ENCODE data around the gene HDAC10.
"Not testable (repeated sequence)": the region's sequence is repeated elsewhere in the genome, so short reads cannot be mapped to it uniquely, and the experiment has no call there.

HDAC10 gene

DNA sequence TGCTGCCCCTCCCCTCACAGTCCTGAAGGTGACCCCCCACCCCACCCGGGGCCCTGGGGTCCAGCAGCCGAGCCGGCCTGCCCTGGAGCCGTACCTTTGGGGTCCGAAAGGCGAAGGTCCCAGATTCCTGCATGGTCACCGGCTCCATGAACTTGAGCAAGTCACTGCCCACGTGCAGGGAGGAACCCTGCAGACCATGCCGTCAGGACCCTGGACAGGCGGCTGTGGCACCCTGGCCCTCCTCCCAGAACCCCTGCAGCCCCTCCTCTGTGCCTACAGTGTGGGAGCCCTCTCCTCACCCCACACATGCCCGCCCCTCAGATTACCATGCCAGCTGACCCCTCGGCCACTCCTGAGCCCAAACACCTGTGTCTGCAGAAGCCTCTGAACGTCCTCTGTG lies 33.4 kb upstream of the HDAC10 start:
- no peak for DNase-seq (ENCODE audit: low spot score)

DNA sequence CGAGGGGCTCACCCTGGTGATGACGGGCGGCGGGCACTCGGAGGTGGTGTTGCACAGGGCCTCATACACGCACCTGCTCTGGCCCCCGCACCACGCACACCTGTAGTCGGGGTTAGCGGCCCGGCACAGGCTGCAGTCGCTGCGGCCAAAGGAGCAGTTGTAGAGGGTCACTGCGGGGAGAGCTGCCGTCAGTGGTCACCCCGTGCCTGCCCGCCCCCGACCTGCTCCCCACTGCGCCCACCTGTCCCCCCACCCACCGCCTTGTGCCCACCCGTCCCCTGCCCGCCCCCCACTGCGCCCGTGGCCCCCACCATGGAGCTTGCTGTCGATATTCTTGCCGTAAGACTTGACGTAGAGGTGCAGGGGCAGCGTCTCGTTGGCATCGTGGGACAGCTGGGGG lies 32.8 kb upstream of the HDAC10 start:
- no peak for DNase-seq (ENCODE audit: low spot score)

DNA sequence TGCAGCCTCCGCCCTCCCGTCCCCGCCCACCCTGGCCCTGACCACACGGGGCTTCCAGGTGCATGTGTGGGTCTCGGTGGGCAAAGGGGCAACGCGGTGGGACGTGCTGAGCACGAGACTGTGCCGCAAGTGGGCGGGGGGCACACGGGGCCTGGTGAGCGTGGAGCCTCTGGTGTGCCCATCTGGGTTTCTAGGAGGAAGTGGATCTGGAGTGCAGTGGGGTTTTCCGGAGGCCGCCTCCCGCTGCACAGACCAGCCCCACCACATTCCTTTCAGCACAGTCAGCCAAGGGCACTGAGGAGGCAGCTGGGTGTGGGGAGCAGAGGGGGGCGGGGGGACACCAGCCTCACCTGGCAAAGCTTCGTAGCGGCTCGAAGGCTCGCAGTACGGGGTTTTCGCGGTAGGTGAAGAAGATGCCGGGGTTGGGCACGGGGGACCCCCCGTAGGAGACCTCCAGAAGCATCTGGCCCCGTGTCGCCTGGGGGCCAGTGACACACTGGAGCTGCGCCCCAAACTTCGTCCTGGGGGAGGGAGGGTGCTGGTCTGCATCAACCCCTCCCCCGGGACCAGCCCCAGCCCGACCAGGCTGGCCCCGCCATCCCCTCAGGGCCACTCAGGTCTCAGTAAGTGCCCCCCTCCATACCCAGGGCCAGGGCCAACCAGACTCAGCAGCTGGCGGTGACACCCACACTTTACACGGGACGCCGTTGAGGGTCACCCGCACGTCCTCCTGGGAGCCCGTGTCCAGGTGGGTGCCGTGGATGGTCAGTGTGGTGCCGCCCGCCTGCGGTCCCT lies 31.5 kb upstream of the HDAC10 start:
- DNase-seq (ENCODE audit: low spot score), result no peak

DNA sequence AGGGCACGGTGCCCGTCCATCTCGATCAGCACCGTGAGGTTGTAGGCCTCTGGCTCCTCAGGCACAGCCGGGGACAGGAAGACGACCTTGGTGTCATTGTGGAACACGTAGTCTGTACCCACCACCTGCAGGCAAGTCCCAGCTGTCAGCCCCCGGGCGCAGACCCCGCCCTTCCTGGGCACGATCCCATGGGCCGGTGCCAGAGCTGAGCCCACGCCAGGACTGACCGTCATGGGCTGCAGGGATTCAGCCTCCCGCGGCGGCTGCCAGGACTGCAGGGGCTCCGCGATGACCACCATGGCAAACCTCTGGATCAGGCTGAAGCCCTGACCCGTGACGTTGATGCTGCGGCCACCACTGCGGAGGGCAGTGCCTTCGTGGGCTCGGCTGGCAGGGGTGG lies 30.9 kb upstream of the HDAC10 start:
- DNase-seq (ENCODE audit: low spot score), result no peak

DNA sequence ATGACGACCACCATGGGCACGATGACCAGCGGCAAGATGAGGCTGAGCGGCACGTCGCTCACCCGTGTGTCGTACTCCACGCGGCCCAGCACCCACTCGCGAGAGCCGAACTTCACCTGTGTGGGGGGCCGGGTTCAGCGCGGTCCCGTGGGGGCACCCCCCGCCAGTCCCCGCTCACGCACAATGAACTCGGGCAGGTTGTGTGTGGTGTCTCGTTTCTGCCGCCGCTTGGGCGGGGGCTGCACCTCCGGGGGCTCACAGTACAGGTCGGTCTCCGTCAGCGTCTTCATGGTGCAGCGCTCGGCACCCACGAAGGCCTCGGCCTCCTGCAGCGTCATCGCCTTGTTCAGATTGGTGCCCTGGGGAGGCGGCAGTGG lies 30.3 kb upstream of the HDAC10 start:
- no peak for DNase-seq (ENCODE audit: low spot score)

DNA sequence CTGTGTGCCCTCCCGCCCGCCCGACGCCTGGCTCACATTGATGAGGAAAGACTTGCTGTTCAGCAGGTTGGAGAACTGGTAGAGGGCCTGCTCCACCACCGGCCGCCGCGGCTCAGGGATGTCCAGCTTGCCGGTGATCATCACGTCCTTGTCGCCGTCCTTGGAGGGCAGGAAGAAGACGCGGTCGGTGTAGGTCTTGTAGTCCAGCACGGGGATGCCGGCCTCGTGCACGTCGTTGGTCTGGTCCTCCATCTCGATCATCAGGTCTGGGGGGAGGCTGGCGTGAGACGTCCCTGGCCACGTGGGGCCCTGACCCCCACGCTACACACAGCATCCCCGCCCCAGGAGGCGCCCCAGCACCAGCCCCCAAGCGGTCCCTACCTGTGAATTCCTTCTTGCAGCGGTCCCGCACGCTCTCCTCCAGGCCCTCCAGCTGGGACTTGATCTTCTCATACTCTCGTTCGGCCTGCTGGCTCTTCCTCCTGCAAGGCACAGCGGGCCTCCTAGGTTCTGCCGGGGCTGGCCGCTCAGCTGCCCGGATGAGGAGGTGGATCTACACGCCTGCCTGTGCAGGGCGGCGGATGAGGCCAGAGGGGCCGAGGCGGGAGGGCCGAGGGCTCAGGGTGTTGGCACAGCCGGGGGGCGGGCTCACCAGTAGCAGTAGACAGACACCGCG lies 29.8 kb upstream of the HDAC10 start:
- DNase-seq (ENCODE audit: low spot score), result no peak

DNA sequence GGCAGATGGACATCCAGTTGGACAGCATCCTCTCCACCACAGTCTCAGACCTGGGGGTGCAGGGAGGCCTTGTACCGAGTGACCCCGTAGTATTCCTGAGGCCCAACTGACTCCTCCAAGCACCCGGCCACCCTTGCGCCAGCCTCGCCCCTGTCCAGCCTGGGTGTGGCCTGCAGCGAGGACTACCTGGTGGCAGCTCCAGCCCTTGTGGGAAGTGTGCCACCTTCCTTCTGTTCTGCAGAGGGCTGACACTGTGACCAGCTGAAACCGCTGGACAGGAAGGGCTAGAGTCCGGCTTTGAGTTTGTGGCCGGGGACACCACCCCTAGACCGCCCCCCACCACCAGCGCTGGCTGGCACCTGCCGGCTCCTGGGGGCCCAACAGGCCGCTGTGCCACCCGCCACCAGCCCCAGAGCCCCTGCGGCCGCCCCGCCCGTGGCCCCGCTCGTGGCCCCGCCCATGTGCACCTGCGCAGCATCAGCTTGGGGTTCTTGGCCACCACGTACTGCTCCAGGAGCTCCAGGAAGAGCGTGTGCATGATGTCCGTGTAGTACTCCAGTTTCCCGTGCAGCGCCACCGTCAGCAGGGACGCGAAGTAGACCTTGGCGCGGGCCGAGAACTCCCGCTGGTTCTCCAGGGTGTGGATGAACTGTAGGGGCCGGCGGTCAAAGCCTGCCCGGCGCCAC lies 29.1 kb upstream of the HDAC10 start:
- no peak for DNase-seq (ENCODE audit: low spot score)

DNA sequence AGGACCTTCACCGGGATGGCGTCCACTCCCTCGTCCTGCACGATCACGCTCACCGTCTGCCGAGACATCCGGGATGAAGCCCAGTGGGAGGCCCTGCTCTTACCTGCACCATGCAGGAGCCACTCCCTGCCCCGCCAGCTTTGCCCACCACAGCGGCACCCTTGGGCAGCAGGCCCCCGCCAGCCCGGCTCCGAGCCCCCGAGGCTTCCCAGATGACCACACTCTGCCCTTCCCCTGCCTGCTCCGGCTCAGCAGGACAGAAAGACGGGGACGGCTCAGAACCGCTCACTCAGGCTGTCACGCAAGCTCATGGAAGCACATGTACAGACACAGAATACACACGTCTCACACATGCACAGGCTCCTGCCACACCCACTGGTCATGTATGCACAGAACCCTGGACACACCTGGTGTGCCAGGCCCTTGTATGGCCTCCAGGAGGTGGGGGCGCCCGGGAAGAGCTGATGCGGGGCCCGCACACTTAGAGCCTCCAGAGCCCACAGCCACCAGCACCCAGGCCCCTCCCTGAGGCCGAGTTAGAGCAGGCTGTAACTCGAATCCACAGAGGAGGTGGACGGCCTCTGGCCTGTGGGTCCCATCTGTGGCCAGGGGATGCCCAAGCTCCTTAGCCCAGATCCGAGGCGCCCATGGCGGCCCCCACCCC lies 28.0 kb upstream of the HDAC10 start:
- no peak for DNase-seq (ENCODE audit: low spot score)

DNA sequence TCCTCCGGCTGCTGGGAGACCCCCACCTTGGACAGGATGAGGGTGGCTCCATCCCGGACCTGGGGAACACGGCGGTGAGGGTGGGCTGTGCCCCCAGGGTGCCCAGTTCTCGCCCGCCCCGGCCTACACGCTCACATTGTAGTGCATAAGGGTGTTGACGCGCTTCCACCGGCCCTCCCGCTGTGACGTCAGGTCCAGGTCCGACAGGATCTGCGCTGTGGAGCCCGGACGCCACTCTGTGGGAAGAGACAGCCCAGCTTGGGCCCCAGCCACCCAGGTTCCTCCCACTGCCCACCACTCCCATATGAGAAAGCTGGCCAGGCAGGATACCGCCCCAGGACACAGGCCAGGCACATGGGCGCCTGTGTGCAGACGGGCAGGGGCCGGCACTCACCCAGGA lies 27.4 kb upstream of the HDAC10 start:
- DNase-seq (ENCODE audit: low spot score), result no peak

DNA sequence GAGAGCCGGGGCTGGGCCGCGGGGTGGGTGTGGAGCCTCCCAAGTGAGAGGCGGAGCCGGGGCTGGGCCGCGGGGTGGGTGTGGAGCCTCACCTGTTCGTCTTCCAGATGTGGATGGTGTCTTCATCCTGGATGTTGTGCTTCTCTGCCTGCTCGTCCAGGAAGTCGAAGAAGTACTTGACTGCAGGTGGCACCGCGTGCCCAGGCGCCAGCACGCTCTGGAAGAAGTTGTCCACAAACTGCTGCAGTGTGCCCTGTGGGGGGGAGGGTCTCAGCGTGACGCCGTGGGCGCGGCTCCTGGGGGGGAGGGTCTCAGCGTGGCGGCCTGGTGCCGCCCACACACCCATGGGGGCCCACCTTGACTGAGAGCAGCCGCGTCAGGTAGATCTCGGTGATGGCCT lies 26.7 kb upstream of the HDAC10 start:
- no peak for DNase-seq (ENCODE audit: low spot score)

DNA sequence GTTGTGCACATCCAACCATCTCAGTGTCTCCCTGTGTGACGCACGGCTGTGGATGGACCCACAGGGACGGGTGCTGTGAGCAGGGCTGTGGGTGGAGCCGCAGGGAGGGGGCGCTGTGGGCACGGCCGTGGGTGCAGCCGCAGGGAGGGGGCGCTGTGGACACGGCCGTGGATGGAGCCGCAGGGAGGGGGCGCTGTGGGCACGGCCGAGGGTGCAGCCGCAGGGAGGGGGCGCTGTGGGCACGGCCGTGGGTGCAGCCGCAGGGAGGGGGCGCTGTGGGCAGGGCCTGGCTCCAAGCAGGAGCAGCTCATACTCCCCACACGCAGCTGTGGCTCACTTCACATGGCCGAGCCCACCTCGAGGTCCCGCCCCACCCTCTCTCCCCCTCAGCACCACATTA lies 25.1 kb upstream of the HDAC10 start:
- peak; percentile 66 for DNase-seq (ENCODE audit: low spot score)

DNA sequence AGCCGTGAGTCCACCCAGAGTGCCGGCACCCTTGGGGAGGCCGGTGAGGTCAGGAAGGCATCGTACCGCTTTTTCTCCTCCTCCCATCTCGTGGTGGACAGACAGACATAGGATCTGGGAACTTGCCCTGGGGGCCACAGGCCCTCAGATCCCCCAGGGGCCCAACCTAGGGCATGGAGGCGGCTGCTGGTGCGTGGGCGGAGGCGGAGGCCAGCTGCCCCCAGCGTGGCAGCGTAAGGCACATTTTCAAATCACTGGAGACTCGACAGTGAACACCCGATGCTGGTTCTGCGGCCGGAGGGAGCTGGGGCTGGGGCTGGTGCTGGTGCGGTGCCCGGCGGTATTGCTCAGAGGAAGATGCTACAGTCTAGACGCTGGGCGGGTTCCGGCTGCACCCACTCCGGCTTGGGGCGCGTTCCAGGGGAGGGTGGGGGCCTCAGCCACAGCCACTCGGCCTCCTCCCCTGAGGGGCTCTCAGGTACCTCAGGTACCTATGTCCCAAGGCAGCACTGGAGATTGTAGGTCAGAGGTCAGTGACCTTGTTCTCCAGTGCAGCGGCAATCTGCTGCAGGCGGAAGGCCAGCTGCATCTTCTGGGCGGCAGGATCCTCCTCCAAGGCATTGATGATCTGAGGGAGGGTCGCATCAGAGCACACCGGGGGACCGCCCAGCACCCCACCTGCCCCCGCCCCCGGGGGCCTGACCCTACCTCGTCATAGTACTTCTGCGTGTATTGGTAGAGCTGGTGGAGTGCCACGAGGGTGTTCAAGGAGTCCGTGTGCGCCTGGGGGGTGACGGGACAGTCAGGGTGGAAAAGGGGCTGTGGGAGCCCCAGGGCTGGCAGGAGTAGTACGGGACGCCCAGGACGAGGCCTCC lies 24.4 kb upstream of the HDAC10 start:
- DNase-seq (ENCODE audit: low spot score), result no peak

DNA sequence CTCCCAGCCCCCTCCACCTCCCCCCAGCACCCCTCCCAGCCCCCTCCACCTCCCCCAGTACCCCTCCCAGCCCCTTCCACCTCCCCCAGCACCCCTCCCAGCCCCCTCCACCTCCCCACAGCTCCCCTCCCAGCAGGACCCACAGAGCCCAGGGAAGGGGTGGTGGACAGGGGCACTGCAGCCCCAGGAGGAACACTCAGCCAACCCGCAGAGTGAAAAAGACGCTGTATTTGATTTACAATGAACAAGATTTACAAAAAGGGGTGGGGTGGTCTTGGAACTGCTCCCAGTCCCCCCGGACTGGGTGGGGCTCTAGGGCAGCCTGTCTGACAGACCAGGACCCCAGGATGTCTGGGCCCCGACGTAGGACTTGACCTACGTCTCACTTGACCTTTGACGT lies 23.7 kb upstream of the HDAC10 start:
- DNase-seq (ENCODE audit: low spot score), result no peak

DNA sequence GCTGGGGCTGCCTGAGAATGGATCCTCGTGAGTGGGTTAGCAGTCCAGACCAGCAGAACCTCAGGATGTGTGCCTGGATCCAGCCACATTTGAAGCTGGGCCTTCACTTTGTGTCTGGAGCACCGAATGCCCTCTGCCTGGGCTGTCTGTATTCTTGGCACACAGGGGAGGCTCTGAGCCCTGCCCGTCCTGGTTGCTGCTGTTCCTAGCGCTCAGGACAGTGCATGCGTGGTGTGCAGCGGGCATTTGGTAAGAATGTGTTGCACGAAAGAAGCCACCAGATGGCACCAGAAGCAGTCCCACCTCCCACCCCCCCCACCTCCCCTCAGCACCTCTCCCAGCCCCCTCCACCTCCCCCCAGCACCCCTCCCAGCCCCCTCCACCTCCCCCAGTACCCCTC lies 23.2 kb upstream of the HDAC10 start:
- DNase-seq (ENCODE audit: low spot score), result no peak

DNA sequence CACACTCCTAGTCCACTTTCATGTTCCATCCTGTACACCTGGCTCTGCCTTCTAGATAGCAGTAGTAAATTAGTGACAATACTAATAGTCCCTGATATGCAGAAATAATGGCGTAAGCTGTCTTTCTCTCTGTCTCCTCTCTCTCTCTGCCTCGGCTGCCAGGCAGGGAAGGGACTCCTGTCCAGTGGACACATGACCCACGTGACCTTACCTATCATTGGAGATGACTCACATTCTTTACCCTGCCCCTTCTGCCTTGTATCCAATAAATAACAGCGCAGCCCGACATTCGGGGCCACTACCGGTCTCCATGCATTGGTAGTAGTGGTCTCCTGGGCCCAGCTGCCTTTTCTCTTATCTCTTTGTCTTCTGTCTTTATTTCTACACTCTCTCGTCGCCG lies 22.7 kb upstream of the HDAC10 start:
- not testable (repeated sequence) for DNase-seq (ENCODE audit: low spot score)

DNA sequence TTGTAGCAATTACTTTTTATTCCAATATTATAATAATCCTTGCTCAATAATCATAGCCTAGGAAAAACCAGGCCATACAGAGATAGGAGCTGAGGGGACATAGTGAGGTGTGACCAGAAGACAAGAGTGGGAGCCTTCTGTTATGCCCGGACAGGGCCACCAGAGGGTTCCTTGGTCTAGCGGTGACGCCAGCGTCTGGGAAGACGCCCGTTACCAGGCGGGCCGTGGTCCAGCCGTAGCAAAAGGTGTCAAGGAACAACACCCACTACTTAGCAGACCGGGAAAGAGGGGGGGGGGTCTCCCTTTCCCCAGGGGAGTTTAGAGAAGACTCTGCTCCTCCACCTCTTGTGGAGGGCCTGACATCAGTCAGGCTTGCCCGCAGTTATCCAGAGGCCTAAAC lies 22.3 kb upstream of the HDAC10 start:
- DNase-seq (ENCODE audit: low spot score), result not testable (repeated sequence)

DNA sequence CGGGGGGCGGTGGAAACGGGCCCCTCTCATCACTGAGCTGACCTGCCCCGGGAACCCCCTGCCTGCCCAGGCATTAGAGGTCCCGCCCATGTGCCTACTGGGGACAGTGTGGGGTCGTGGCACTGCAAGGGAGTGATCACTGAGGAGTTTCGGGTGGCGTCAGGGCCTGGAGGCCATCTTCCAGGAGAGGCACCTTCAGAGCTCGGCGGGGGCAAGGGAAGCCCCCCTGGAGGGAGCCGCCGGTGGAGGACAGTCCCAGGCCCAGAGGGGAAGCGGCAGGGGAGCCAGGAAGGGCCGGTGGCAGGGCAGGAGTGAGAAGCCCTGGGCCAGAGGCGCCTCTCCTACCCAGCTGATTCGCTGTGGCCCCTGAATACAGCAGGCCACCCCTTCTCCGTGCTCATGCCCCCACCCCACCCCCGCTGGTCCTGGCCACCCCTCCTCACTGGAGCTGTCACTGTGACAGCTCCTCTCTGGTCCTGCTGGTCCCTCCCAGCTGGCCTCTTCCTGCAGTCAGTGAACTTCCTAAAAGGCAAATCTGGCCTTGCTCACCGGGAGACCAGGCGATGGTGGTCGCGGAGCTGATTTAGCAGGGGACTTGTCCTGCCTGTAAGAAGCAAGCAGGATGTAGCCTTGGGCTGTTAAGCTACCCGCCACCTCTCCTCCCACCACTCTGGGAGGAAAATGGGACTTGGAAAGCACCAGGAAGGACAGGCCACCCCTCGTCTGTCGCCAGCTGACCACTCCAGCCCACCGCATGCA lies 21.2 kb upstream of the HDAC10 start:
- DNase-seq (ENCODE audit: low spot score), result no peak

DNA sequence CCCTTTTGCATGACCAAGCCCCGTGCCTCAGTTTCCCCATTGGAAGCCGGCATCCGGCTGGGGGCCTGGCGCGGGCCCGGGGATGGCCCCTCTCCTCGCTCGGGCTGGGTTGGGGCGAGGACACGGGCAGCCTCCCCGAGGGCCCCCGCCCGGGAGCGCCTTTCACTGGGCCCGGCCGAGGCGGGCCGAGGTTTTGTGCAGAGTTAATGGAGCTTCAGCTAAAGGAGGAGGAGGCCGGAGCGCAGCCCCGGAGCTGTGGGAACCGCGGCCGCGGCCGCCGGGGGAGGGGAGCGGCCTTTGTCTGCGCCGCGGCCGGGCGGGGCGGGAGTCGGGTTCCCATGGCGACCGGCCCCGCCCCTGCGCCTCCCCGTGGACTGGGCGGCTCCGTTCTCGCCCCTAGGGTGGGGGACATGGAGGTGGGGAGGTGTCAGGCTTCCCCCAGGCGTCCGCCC lies 20.5 kb upstream of the HDAC10 start:
- DNase-seq (ENCODE audit: low spot score), result peak; percentile 88

DNA sequence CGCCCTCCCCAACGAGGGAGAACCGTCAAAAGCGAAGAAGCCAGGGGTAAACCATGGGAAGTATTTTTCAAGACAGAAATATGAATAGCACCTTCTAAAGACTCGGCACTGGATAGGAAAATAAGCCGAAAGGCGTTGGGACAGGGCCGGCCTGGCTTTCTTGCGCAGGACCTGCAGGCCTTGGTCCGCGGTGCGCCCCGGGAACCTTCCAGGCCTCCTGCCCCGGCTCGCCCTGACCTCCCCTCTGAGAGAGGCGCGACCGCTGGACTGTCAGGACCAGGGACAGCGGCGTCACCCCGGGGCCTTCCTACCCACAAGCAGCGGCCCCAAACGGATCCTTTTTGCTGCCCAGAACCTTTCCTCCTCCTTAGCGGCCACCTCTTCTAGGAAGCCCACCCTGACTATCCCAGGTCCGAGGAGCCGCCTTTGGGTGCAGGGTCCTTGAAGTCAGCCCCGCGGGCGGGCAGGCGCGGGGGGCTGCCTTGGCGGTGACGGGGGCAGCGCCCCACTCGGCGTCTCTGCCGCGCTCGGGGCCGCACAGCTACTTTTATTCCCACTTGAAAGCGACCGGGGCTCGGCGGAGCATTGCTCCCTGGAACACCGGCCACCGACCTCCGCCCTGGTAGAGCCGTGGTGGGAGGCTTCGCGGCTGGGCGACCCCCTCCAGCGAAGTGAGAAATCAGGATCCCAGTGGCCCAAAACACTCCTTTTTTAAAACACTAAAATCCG lies 19.8 kb upstream of the HDAC10 start:
- peak; percentile 90 for DNase-seq (ENCODE audit: low spot score)

DNA sequence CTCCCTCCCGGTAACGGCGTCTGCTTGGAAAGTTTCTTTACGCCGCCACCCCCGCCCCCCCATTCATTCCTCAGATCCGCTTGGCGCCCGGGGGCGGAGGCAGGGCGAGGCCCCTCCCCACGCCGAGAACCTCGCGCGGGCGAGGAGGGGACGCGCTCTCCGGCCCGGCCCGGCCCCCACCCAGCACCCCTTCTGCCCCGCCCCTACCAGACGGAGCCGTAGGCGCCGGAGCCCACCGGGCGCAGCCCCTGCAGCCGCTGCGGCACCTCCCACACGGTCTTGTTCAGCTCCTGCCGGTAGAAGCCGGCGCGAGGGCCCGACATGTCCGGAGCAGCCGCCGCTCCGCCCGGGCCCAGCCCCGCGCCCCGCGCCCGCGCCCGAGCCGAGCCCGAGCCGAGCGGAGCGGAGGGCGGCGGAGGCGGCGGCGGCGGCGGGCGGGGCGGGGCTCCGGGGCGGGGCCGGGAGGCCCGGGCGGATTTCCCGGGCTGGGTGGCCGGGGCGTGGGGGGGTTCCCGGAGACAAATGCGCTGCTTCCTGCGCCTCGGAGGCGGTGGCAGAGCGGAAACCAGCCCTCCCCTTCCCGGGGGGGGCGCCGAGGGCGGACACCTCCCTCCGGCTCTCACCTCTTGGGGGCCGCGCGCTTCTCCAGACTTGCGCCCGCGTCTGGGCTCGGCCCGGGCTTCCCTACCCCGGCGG lies 19.1 kb upstream of the HDAC10 start, which contains the start of gene MAPK11:
TSS of gene MAPK11 (minus strand) at position 411 of the 696 bp plus-strand sequence. CDS start at position 323, 88 bp downstream.
- peak; percentile 72 for DNase-seq (ENCODE audit: low spot score)

Data from ecto neural progenitor cell (in vitro differentiated cells).